Thoracic aorta (tissue), 2 donors: ENCODE measurements around the gene GRB7. TPM values are rescaled to one million over a fixed set of nuclear protein-coding genes. Genes with fewer than 3 reads are reported as not detected.

Experiments
- ATAC-seq: fragments of 150-250 bp; one replicate; pipeline ENCODE4 v1.8.0; 2017; ENCODE audit warnings: low read depth; ENCODE audit not compliant: insufficient number of reproducible peaks, low FRiP score
- DNase-seq: peaks from one replicate; pipeline ENCODE4 v3.0.0-alpha.2; 2020; ENCODE audit warnings: low spot score
- H3K27ac ChIP-seq, 2 donors: fragments of 200-600 bp; sonication (generic); 1 replicate in 1 of 2; 2 replicates in 1 of 2; pipeline ENCODE4 v1.5.1; 2016; ENCODE audit warnings: mild to moderate bottlenecking in 2 of 2, moderate library complexity in 2 of 2
- H3K27me3 ChIP-seq: fragments of 200-600 bp; sonication (generic); replicated peaks from 2 replicates; pipeline ENCODE4 v1.6.0; 2016; ENCODE audit warnings: mild to moderate bottlenecking; ENCODE audit not compliant: insufficient read depth
- H3K36me3 ChIP-seq: fragments of 200-600 bp; sonication (generic); one replicate; pipeline ENCODE4 v1.5.1; 2016
- H3K4me1 ChIP-seq, 2 donors: fragments of 200-600 bp; sonication (generic); 1 replicate in 1 of 2; 2 replicates in 1 of 2; pipeline versions ENCODE4 v1.5.1 to v1.6.0; 2016; ENCODE audit warnings: low read depth in 2 of 2, mild to moderate bottlenecking in 1 of 2; ENCODE audit not compliant: control insufficient read depth in 1 of 2
- H3K4me3 ChIP-seq: fragments of 200-600 bp; sonication (generic); 2 replicates; pipeline ENCODE4 v1.5.1; 2016; ENCODE audit warnings: mild to moderate bottlenecking
- H3K9me3 ChIP-seq: fragments of 200-600 bp; sonication (generic); 2 replicates; pipeline ENCODE4 v1.5.1; 2016
- total RNA-seq, 2 donors: library from RNA; depleted of rRNA; stranded (reverse); fragments of >200 nt; gene quantifications; one replicate each; pipeline versions ENCODE4 v1.1.0 to v1.2.3, GENCODE V29; 2016
- TF ChIP-seq, protein P1 (sequence below): fragments of 200-600 bp; sonication (generic); IDR thresholded peaks from one replicate; pipeline ENCODE4 v1.5.1; 2019; ENCODE audit warnings: antibody characterized with exemption

The GRB7 gene
- total RNA-seq, 2 donors from 2014 or later = 0.85 to 1.4 TPM

GRCh38 chr17:39794249-39794970 is 56.7 kb downstream of the GRB7 start:
- no peaks in the 10 kb centered on the region for H3K36me3 ChIP-seq
- H3K27me3 ChIP-seq = no peaks in the 10 kb centered on the region
- H3K9me3 ChIP-seq = no peaks in the 10 kb centered on the region
- DNase-seq (no peak), ATAC-seq (no peak)
- H3K27ac ChIP-seq = no peak overlapping the region
- no peak overlapping the region for H3K4me3 ChIP-seq
- TF ChIP-seq, protein P1, sequence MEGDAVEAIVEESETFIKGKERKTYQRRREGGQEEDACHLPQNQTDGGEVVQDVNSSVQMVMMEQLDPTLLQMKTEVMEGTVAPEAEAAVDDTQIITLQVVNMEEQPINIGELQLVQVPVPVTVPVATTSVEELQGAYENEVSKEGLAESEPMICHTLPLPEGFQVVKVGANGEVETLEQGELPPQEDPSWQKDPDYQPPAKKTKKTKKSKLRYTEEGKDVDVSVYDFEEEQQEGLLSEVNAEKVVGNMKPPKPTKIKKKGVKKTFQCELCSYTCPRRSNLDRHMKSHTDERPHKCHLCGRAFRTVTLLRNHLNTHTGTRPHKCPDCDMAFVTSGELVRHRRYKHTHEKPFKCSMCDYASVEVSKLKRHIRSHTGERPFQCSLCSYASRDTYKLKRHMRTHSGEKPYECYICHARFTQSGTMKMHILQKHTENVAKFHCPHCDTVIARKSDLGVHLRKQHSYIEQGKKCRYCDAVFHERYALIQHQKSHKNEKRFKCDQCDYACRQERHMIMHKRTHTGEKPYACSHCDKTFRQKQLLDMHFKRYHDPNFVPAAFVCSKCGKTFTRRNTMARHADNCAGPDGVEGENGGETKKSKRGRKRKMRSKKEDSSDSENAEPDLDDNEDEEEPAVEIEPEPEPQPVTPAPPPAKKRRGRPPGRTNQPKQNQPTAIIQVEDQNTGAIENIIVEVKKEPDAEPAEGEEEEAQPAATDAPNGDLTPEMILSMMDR = no peak
- no peaks in the 10 kb centered on the region for H3K4me1 ChIP-seq

Other genes with a start within 250 kb of the GRB7 start
- not detected for gene NEUROD2, start 130.0 kb upstream of the GRB7 start, total RNA-seq
- gene PPP1R1B, start 111.0 kb upstream of the GRB7 start, total RNA-seq = 1 to 10 TPM in 1 of 2 donors, under 1 TPM in 1; 0.27 to 2.1 TPM
- 10 to 100 TPM; 52.5 to 67.7 TPM for gene STARD3, start 100.8 kb upstream of the GRB7 start, total RNA-seq
- 10 to 100 TPM in 1 of 2 donors, 1 to 10 TPM in 1; 6.4 to 16.9 TPM for gene TCAP, start 72.6 kb upstream of the GRB7 start, total RNA-seq
- 10 to 100 TPM in 1 of 2 donors, 1 to 10 TPM in 1; 3.1 to 22.9 TPM for gene PNMT, start 69.5 kb upstream of the GRB7 start, total RNA-seq
- gene PGAP3, start 49.9 kb upstream of the GRB7 start, total RNA-seq = 10 to 100 TPM; 19.9 to 27.2 TPM
- gene ERBB2, start 37.9 kb upstream of the GRB7 start, total RNA-seq = 10 to 100 TPM; 88.1 to 94.7 TPM
- 10 to 100 TPM; 27.1 to 30.3 TPM for gene MIEN1, start 7.4 kb upstream of the GRB7 start, total RNA-seq
- 1 to 10 TPM; 4.8 to 5.6 TPM for gene IKZF3, start 126.4 kb downstream of the GRB7 start, total RNA-seq
- gene ZPBP2, start 130.3 kb downstream of the GRB7 start, total RNA-seq = not detected
- 10 to 100 TPM in 1 of 2 donors, 1 to 10 TPM in 1; 8.3 to 16.0 TPM for gene GSDMB, start 180.7 kb downstream of the GRB7 start, total RNA-seq
- gene ORMDL3, start 189.7 kb downstream of the GRB7 start, total RNA-seq = 10 to 100 TPM; 43.3 to 64.0 TPM
- not detected for gene LRRC3C, start 189.8 kb downstream of the GRB7 start, total RNA-seq
- 1 to 10 TPM in 1 of 2 donors, under 1 TPM in 1; 0.68 to 1.2 TPM for gene GSDMA, start 225.1 kb downstream of the GRB7 start, total RNA-seq
- gene PSMD3, start 242.9 kb downstream of the GRB7 start, total RNA-seq = 10 to 100 TPM; 68.8 to 74.2 TPM